Measurements from ENCODE around the gene TMEM132E.

DNA sequence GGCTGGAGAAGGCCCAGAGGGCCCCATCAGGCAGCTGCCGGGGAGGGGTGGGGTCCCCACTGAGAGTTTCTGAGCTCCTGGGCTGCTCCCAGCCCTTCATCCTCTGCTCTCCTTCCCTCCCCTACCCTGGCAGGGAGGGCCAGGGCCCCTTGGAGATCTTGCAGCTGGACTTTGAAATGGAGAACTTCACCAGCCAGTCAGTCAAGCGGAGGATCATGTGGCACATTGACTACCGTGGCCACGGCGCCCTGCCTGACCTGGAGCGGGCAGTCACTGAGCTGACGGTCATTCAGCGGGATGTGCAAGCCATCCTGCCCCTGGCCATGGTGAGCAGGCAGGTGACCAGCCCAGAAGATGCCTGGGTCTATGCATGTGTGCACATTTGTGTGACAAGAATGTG lies 49.5 kb downstream of the TMEM132E start:
- TF ChIP-seq, protein P1, sequence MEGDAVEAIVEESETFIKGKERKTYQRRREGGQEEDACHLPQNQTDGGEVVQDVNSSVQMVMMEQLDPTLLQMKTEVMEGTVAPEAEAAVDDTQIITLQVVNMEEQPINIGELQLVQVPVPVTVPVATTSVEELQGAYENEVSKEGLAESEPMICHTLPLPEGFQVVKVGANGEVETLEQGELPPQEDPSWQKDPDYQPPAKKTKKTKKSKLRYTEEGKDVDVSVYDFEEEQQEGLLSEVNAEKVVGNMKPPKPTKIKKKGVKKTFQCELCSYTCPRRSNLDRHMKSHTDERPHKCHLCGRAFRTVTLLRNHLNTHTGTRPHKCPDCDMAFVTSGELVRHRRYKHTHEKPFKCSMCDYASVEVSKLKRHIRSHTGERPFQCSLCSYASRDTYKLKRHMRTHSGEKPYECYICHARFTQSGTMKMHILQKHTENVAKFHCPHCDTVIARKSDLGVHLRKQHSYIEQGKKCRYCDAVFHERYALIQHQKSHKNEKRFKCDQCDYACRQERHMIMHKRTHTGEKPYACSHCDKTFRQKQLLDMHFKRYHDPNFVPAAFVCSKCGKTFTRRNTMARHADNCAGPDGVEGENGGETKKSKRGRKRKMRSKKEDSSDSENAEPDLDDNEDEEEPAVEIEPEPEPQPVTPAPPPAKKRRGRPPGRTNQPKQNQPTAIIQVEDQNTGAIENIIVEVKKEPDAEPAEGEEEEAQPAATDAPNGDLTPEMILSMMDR (IDR thresholded peaks at IDR 0.05; ENCODE audit: insufficient read depth, low read length): no peak
- TF ChIP-seq, protein P2, sequence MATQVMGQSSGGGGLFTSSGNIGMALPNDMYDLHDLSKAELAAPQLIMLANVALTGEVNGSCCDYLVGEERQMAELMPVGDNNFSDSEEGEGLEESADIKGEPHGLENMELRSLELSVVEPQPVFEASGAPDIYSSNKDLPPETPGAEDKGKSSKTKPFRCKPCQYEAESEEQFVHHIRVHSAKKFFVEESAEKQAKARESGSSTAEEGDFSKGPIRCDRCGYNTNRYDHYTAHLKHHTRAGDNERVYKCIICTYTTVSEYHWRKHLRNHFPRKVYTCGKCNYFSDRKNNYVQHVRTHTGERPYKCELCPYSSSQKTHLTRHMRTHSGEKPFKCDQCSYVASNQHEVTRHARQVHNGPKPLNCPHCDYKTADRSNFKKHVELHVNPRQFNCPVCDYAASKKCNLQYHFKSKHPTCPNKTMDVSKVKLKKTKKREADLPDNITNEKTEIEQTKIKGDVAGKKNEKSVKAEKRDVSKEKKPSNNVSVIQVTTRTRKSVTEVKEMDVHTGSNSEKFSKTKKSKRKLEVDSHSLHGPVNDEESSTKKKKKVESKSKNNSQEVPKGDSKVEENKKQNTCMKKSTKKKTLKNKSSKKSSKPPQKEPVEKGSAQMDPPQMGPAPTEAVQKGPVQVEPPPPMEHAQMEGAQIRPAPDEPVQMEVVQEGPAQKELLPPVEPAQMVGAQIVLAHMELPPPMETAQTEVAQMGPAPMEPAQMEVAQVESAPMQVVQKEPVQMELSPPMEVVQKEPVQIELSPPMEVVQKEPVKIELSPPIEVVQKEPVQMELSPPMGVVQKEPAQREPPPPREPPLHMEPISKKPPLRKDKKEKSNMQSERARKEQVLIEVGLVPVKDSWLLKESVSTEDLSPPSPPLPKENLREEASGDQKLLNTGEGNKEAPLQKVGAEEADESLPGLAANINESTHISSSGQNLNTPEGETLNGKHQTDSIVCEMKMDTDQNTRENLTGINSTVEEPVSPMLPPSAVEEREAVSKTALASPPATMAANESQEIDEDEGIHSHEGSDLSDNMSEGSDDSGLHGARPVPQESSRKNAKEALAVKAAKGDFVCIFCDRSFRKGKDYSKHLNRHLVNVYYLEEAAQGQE (IDR thresholded peaks at IDR 0.05; ENCODE audit: insufficient replicate concordance, low read depth): no peak
- TF ChIP-seq SPI1 (IDR thresholded peaks at IDR 0.05; ENCODE audit: borderline replicate concordance, low read depth): no peak
- no peak for TF ChIP-seq POLR2AphosphoS5 (IDR thresholded peaks at IDR 0.05; ENCODE audit: low read depth)

All from HL-60 (cell line).